ENCODE measurements around the gene CCNJL. TPM values are rescaled to one million over a fixed set of nuclear protein-coding genes. Genes with fewer than 3 reads are reported as not detected.
A peak's percentile ranks its signal among the peaks of the same experiment; 100 is the strongest.

Gene CCNJL, protein sequence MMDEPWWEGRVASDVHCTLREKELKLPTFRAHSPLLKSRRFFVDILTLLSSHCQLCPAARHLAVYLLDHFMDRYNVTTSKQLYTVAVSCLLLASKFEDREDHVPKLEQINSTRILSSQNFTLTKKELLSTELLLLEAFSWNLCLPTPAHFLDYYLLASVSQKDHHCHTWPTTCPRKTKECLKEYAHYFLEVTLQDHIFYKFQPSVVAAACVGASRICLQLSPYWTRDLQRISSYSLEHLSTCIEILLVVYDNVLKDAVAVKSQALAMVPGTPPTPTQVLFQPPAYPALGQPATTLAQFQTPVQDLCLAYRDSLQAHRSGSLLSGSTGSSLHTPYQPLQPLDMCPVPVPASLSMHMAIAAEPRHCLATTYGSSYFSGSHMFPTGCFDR
- total RNA-seq (1 to 10 TPM in 2 of 4 donors, under 1 TPM in 2; 0.16 to 5.3 (median 1.4) TPM), polyA plus RNA-seq (10 to 100 TPM in 2 of 3 donors, 1 to 10 TPM in 1; 4.7 to 18.7 (median 10.8) TPM)

GRCh38 chr5:160312134-160312959 lies at the start of gene CCNJL:
TSS of gene CCNJL (minus strand) at chr5:160312564. CDS start at chr5:160311923, 641 bp downstream.
- peak within 1 kb of the TSS in 2 of 4 donors; percentile 34 to 47 for H3K27ac ChIP-seq
- WGBS, 2 donors = 1% methylated on average over 84 of the region's 84 CpGs
- H3K27me3 ChIP-seq = peaks cover 14 to 44% (median 19%) of the 10 kb centered on the region in 3 donors
- DNase-seq = no peak
- no peaks in the 10 kb centered on the region for H3K36me3 ChIP-seq
- intact Hi-C loops (cut with DNase I) = no loop called here
- no peaks in the 10 kb centered on the region for H3K9me3 ChIP-seq
- H3K4me1 ChIP-seq = peaks cover 0 to 19% (median 11%) of the 10 kb centered on the region in 4 donors
- TF ChIP-seq EP300 (IDR thresholded peaks at IDR 0.05) = no peak
- no peak for TF ChIP-seq POLR2A (IDR thresholded peaks at IDR 0.05)
- TF ChIP-seq CTCF (IDR thresholded peaks at IDR 0.05) = no peak
- no peak for TF ChIP-seq POLR2AphosphoS5 (IDR thresholded peaks at IDR 0.05)
- peak within 1 kb of the TSS; percentile 33 to 59 (median 52) for H3K4me3 ChIP-seq

GRCh38 chr5:160361624-160362228 lies 49.4 kb upstream of the CCNJL start:
- H3K4me1 ChIP-seq = peaks cover 0 to 16% (median 11%) of the 10 kb centered on the region in 4 donors
- H3K4me3 ChIP-seq = no peak overlapping the region
- no peak overlapping the region for H3K27ac ChIP-seq
- WGBS, 2 donors = 88 to 89% methylated on average over 9 of the region's 9 CpGs
- H3K9me3 ChIP-seq = no peaks in the 10 kb centered on the region
- no peaks in the 10 kb centered on the region for H3K27me3 ChIP-seq
- no peak for DNase-seq
- intact Hi-C loops (cut with DNase I) = no loop called here
- no peak for TF ChIP-seq CTCF (IDR thresholded peaks at IDR 0.05)
- TF ChIP-seq EP300 (IDR thresholded peaks at IDR 0.05) = no peak
- TF ChIP-seq POLR2AphosphoS5 (IDR thresholded peaks at IDR 0.05) = no peak
- no peak for TF ChIP-seq POLR2A (IDR thresholded peaks at IDR 0.05)
- H3K36me3 ChIP-seq = no peaks in the 10 kb centered on the region

GRCh38 chr5:160360310-160360709 lies 47.9 kb upstream of the CCNJL start:
- intact Hi-C loops (cut with DNase I) = no loop called here
- no peak overlapping the region for H3K4me3 ChIP-seq
- H3K9me3 ChIP-seq = no peaks in the 10 kb centered on the region
- WGBS, 2 donors = 72 to 74% methylated on average over 3 of the region's 3 CpGs
- no peak overlapping the region for H3K27ac ChIP-seq
- TF ChIP-seq CTCF (IDR thresholded peaks at IDR 0.05) (no peak), EP300 (IDR thresholded peaks at IDR 0.05) (no peak), POLR2AphosphoS5 (IDR thresholded peaks at IDR 0.05) (no peak), POLR2A (IDR thresholded peaks at IDR 0.05) (no peak)
- DNase-seq = no peak
- no peaks in the 10 kb centered on the region for H3K36me3 ChIP-seq
- H3K4me1 ChIP-seq = peaks cover 0 to 19% (median 11%) of the 10 kb centered on the region in 4 donors
- H3K27me3 ChIP-seq = no peaks in the 10 kb centered on the region

DNA sequence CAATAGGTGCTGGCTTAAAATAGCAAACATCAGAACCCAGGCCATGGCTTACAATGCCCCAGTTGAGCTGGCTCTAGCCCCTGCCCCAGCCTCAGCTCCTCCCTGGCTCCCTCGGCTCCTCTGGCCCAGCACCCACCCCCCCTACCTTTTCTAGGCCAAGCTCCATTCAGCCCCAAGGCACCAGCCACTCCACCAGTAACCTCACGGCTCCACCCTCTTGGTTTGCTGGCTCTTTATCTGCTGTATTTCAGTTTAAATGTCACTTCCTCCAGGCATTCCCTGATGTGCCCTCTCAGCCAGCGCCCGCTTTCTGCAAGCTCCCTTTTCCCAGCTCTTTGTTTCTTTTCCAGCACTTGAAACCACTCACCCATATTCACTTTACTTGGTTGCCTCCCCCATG lies 47.5 kb upstream of the CCNJL start:
- WGBS, 2 donors = 42 to 56% methylated on average over 4 of the region's 4 CpGs
- intact Hi-C loops (cut with DNase I) = no loop called here
- H3K27ac ChIP-seq = peak overlapping the region in 1 of 4 donors; percentile 3
- peaks cover 0 to 19% (median 11%) of the 10 kb centered on the region in 4 donors for H3K4me1 ChIP-seq
- no peak for DNase-seq
- no peaks in the 10 kb centered on the region for H3K36me3 ChIP-seq
- TF ChIP-seq EP300 (IDR thresholded peaks at IDR 0.05) (no peak), CTCF (IDR thresholded peaks at IDR 0.05) (no peak), POLR2AphosphoS5 (IDR thresholded peaks at IDR 0.05) (no peak), POLR2A (IDR thresholded peaks at IDR 0.05) (no peak)
- H3K9me3 ChIP-seq = no peaks in the 10 kb centered on the region
- H3K4me3 ChIP-seq = no peak overlapping the region
- no peaks in the 10 kb centered on the region for H3K27me3 ChIP-seq

Data from sigmoid colon (tissue), 7 donors.